M059J (cell line): Measurements from ENCODE around the gene SLC22A16. TPM values are rescaled to one million over a fixed set of nuclear protein-coding genes. Genes with fewer than 3 reads are reported as not detected.
A peak's percentile ranks its signal among the peaks of the same experiment; 100 is the strongest.
"Not testable (repeated sequence)": the region's sequence is repeated elsewhere in the genome, so short reads cannot be mapped to it uniquely, and the experiment has no call there.

ENCODE experiments used
- DNase-seq: peaks from one replicate; pipeline ENCODE4 v3.0.0-alpha.2; 2012; ENCODE audit warnings: low read depth
- total RNA-seq: library from RNA; depleted of rRNA; stranded (reverse); fragments of >200 nt; shearing (Covaris generic); gene quantifications from 2 replicates; pipeline ENCODE4 v1.2.3, GENCODE V29; 2014; rRNA removed

SLC22A16 gene, protein sequence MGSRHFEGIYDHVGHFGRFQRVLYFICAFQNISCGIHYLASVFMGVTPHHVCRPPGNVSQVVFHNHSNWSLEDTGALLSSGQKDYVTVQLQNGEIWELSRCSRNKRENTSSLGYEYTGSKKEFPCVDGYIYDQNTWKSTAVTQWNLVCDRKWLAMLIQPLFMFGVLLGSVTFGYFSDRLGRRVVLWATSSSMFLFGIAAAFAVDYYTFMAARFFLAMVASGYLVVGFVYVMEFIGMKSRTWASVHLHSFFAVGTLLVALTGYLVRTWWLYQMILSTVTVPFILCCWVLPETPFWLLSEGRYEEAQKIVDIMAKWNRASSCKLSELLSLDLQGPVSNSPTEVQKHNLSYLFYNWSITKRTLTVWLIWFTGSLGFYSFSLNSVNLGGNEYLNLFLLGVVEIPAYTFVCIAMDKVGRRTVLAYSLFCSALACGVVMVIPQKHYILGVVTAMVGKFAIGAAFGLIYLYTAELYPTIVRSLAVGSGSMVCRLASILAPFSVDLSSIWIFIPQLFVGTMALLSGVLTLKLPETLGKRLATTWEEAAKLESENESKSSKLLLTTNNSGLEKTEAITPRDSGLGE
- total RNA-seq, result 0.42 TPM in 1 of 2 replicates, not detected in the other

GRCh38 chr6:110476046-110476849, at the start of gene SLC22A16:
Gene SLC22A16, minus strand, starts transcription at chr6:110476613. Its CDS starts 39 bp downstream, at chr6:110476574.
- DNase-seq, result no peak

- DNase-seq, result no peak
Observed at GRCh38 chr6:110525001-110525400, 48.6 kb upstream of the SLC22A16 start.

GRCh38 chr6:110524305-110524704, 47.9 kb upstream of the SLC22A16 start:
- DNase-seq, result no peak

DNA sequence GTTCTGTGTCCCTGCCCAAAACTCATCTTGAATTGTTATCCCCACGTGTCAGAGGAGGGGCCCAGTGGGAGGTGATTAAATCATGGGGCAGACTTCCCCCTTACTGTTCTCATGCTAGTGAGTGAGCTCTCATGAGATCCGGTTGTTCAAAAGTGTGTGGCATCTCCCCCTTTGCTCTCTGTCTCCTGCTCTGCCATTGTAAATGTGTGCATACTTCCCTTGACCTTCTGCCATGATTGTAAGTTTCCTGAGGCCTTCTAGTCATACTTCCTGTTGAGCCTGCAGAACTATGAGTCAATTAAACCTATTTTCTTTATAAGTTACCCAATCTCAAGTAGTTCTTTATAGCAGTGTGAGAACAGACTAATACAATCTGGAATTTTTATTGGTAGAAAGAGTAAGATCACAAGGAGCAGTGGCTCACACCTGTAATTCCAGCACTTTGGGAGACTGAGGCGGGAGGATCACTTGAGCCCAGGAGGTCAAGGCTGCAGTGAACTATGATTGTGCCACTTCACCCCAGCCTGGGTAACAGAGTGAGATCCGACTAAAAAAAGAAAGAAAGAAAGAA, 47.1 kb upstream of the SLC22A16 start:
- peak; percentile 39 for DNase-seq

GRCh38 chr6:110522427-110522826, 46.0 kb upstream of the SLC22A16 start:
- no peak for DNase-seq

DNA sequence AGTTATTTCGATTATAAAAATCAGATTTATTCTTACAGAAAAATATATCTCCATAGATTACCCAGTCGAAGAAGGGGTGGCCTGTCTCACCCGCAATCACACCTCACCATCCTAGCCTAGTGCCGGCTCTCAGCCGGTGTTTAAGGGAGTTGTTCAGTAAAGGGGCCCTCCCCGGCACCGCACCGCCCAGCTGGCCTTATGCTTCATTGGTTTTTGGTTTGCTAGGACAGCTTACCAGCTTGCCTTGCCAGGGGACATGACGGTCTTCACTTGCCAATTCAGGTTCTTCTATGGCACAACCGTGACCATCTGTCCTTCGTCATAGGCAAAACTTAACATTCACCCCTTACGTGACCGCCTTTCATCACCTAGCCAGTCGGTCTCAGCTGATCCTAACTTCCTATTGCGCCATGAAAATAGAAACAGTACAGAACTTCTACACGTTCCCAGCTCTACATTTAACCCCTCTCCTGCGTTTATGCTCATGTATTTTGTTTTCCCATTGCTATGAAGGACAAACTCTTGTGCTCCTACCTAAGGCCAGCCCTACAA, 44.7 kb upstream of the SLC22A16 start:
- DNase-seq, result no peak

DNA sequence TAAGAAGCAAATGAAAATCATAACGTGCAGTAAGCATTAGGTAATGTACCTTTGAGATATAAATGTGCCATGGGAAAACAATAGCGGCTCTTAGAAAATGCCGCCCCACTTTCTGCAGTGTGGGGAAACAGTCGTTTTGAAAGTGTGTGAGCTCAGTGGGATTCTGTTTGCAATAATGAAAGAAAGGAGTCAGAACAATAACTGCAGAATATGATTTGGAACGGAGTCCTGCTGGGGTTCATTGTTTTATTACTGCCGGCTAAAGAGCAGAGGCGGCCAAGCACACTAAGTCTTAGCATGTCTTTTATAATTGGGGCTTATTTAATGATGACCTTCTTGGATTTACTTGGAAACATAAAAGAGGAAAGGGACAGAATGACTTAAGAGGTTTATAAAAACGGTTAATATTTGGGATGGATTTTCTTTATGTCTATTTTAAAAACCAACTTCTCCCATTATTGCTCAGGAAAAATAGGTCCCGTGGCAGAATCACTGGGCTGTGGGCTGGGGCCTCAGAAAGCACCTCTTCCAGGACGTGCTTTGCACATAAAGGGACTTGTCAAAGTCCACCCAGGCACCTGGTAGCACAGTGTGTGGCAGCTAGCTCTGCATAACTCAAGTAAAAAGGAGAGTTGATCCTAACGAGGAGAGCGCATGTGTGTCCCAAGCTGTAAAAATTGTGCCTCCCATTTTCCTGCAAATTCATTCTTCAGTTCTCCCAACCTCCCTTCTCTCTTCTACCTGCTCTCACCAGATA, 44.0 kb upstream of the SLC22A16 start:
- no peak for DNase-seq

DNA sequence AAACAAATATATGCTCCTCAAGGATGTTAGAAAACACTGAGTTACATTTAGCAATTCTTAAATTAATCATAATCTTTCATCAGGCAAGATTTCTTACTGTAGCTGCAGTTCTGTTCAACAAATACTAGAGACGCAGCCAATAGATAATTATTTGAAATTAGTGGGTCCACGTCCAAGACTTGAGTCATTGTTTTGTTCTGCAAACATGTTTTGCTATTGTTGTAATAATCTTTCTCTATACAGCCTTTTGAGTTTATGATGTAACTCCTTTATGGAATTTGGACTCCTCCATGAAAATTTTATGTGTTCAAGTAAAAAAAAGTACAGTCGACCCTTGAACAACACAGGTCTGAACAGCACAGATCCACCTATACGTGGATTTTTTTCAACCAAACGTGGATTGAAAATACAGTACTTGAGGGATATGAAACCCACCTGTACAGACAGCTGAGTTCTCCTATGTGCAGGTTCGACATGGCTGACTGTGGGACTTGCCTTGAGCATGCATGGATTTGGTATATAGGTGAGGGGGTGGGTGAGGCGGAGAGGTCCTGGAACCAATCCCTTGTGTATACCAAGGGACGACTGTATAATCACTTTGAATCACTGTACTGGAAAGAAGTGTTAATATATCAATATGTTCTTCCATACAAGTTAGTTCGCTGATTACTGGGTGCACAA, 41.3 kb upstream of the SLC22A16 start:
- no peak for DNase-seq

DNA sequence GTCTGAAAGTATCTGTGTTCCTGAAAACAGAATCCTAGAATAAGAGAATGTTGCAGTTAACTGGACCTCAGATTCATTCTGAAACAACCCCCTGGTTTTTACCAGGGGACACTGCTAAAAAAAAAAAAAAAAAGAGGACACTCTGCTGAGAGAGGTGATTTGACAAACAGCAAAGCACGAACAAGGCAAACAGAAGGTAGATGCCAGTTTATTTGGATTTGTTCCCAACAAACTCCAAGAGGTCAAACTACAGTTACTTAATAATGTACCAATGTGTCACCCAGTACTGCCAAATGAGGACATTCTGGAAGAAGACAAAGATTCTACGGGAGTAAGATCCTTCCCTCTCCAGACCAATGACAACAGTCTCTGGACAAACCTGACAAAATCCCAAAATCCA, 40.6 kb upstream of the SLC22A16 start:
- DNase-seq, result no peak

GRCh38 chr6:110514818-110515217, 38.4 kb upstream of the SLC22A16 start:
- DNase-seq, result peak; percentile 28

GRCh38 chr6:110512991-110513390, 36.6 kb upstream of the SLC22A16 start:
- peak; percentile 43 for DNase-seq

GRCh38 chr6:110512549-110512948, 36.1 kb upstream of the SLC22A16 start:
- not testable (repeated sequence) for DNase-seq

- DNase-seq, result no peak
Observed at GRCh38 chr6:110511401-110511800, 35.0 kb upstream of the SLC22A16 start.

GRCh38 chr6:110509617-110510241, 33.3 kb upstream of the SLC22A16 start:
- peak; percentile 99 for DNase-seq

GRCh38 chr6:110504891-110505290, 28.5 kb upstream of the SLC22A16 start:
- not testable (repeated sequence) for DNase-seq

DNA sequence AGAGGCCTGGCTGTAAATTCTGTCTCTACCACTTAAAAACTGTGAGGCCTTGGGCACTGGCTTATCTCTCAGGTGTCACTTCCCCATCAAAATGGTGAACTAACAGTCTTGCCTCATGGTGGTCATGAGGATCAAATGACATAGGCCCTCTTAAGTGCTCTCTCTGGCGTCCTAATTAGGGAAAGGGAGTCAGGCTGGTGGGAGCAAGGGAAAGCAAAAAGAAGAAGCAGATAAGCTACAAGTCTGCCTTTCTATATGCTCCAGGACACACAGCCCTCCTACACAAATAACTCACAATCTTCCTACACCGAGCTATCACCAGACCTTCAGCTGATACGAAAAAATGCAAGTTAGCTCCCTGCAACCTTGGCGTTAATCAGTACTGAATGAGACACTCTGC, 19.5 kb upstream of the SLC22A16 start:
- no peak for DNase-seq

GRCh38 chr6:110493253-110493800, 16.9 kb upstream of the SLC22A16 start:
- DNase-seq, result no peak

DNA sequence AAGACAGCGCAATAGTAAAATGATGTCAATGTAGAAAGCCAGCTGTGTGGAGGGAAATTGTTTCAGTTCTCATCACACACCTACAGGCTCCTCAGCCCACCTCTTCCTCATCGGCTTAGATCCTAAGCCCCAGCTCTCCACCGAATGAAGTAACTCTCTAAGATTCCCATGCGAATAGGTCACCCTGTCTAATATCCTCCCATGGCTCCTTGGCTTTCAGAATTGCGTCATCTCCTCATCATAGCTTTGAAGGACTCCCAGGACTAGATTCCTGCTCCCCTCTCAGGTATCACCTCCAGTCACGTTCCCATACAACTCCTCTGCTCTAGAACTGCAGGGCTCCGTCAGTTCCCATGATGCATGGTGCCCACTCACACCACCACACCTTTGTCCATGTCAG, 16.2 kb upstream of the SLC22A16 start:
- peak; percentile 15 for DNase-seq

DNA sequence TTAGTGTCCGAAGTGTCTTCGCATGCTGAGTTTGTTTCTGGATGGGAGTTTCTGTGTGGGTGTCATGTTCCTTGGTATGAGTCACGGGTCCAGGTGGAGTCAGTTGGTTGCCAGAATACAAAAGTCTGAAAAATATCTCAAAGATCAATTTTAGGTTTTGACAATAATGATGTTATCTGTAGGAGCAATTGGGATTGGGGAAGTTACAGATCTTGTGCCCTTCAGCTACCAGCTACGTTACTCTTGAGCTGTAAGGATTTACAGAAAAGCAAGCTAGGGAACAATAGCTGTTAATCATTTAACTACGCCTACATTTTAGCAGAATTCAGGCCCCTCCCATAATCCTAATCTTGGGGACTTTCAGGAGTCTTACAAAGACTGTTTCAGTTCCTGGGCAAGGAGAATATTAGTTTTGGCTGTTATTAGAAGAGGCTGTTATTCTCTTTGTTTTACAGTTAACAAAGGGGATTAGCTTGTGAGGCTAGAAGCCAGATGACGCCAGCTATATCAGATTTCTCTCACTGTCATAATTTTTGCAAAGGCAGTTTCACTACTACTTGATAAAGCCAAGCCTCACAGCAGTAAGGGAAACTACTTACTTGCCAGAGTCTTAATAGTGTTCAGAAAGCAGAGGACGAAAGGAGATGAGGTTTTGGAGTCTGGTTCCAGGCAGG, 15.4 kb upstream of the SLC22A16 start:
- peak; percentile 61 for DNase-seq
